Measurements from ENCODE around the gene TLX1.

GRCh38 chr10:101176577-101176976 lies 45.5 kb downstream of the TLX1 start:
- TF ChIP-seq CTCF (IDR thresholded peaks at IDR 0.05; ENCODE audit: low read depth, low read length), result no peak
- TF ChIP-seq EZH2phosphoT487 (IDR thresholded peaks at IDR 0.05; ENCODE audit: low read depth), result no peak

All from OCI-LY3 (cell line).